SK-N-SH treated with all-trans-retinoic acid at 6 μM for 48 hours (cell line): ENCODE measurements around the gene NT5DC1.

Experiments
- CREB5 ChIP-seq: fragments of 250-450 bp; sonication (Bioruptor Pico); IDR thresholded peaks from 2 replicates; pipeline ENCODE4 v1.5.1; 2020; ENCODE audit warnings: low read depth, mild to moderate bottlenecking, moderate library complexity
- CSDC2 ChIP-seq: fragments of 250-450 bp; sonication (Bioruptor Pico); IDR thresholded peaks from 2 replicates; pipeline ENCODE4 v1.5.0; 2020; ENCODE audit warnings: mild to moderate bottlenecking, moderate library complexity
- ESRRG ChIP-seq: fragments of 250-450 bp; sonication (Bioruptor Pico); IDR thresholded peaks from 2 replicates; pipeline ENCODE4 v1.6.1; 2021; ENCODE audit warnings: mild to moderate bottlenecking
- GLIS3 ChIP-seq: fragments of 250-450 bp; sonication (Bioruptor Pico); IDR thresholded peaks from 2 replicates; pipeline ENCODE4 v1.5.0; 2020; ENCODE audit warnings: mild to moderate bottlenecking, moderate library complexity
- OSR1 ChIP-seq: fragments of 250-450 bp; sonication (Bioruptor Pico); IDR thresholded peaks from 2 replicates; pipeline ENCODE4 v1.8.0; 2022; ENCODE audit warnings: moderate library complexity, mild to moderate bottlenecking, inconsistent platforms
- PATZ1 ChIP-seq: fragments of 250-450 bp; sonication (Bioruptor Pico); IDR thresholded peaks from 2 replicates; pipeline ENCODE4 v1.8.0; 2020; ENCODE audit warnings: mild to moderate bottlenecking, moderate library complexity, borderline replicate concordance
- POU6F1 ChIP-seq: fragments of 250-450 bp; sonication (Bioruptor Pico); IDR thresholded peaks from 2 replicates; pipeline ENCODE4 v1.8.0; 2021; ENCODE audit warnings: low read depth, mild to moderate bottlenecking, moderate library complexity, borderline replicate concordance
- PPARA ChIP-seq: fragments of 250-450 bp; sonication (Bioruptor Pico); IDR thresholded peaks from 2 replicates; pipeline ENCODE4 v1.5.0; 2020; ENCODE audit warnings: mild to moderate bottlenecking, borderline replicate concordance
- RARB ChIP-seq: fragments of 250-450 bp; sonication (Bioruptor Pico); IDR thresholded peaks from 2 replicates; pipeline ENCODE4 v1.8.0; 2021; ENCODE audit warnings: mild to moderate bottlenecking, moderate library complexity
- SNAI2 ChIP-seq: fragments of 250-450 bp; sonication (Bioruptor Pico); IDR thresholded peaks from 2 replicates; pipeline ENCODE4 v1.5.0; 2020; ENCODE audit warnings: mild to moderate bottlenecking, moderate library complexity
- TCF4 ChIP-seq: fragments of 250-450 bp; sonication (Bioruptor Pico); IDR thresholded peaks from 2 replicates; pipeline ENCODE4 v1.8.0; 2021; ENCODE audit warnings: mild to moderate bottlenecking, moderate library complexity, borderline replicate concordance
- ZFP30 ChIP-seq: fragments of 450-650 bp; formaldehyde crosslinking; IDR thresholded peaks from 2 replicates; pipeline ENCODE4 v1.5.0; 2022; ENCODE audit warnings: mild to moderate bottlenecking, moderate library complexity
- ZNF70 ChIP-seq: fragments of 450-650 bp; formaldehyde crosslinking; IDR thresholded peaks from 2 replicates; pipeline ENCODE4 v1.5.0; 2020; ENCODE audit warnings: mild to moderate bottlenecking, moderate library complexity
- ZNF8 ChIP-seq: fragments of 450-650 bp; formaldehyde crosslinking; IDR thresholded peaks from 2 replicates; pipeline ENCODE4 v1.5.0; 2020; ENCODE audit warnings: mild to moderate bottlenecking, moderate library complexity

GRCh38 chr6:116180375-116180774 is 79.7 kb downstream of the NT5DC1 start:
- TF ChIP-seq PATZ1 (CRISPR knock-in tag) (no peak), ESRRG (CRISPR knock-in tag) (no peak), ZFP30 (CRISPR knock-in tag) (no peak), RARB (CRISPR knock-in tag) (no peak), ZNF8 (no peak), CSDC2 (CRISPR knock-in tag) (no peak), POU6F1 (CRISPR knock-in tag) (no peak), SNAI2 (CRISPR knock-in tag) (no peak), TCF4 (CRISPR knock-in tag) (no peak), CREB5 (CRISPR knock-in tag) (no peak), ZNF70 (no peak), OSR1 (CRISPR knock-in tag) (no peak), GLIS3 (CRISPR knock-in tag) (no peak), PPARA (CRISPR knock-in tag) (no peak)
